SH-SY5Y (cell line): ENCODE measurements around the gene ZNF879.

Source experiments
- GATA2 ChIP-seq: IDR thresholded peaks from 2 replicates; pipeline ENCODE4 v1.6.1; 2011; ENCODE audit warnings: mild to moderate bottlenecking, low read depth, low read length
- GATA3 ChIP-seq: IDR thresholded peaks from 2 replicates; pipeline ENCODE4 v1.6.1; 2011; ENCODE audit warnings: low read depth, mild to moderate bottlenecking, low read length, moderate library complexity

DNA sequence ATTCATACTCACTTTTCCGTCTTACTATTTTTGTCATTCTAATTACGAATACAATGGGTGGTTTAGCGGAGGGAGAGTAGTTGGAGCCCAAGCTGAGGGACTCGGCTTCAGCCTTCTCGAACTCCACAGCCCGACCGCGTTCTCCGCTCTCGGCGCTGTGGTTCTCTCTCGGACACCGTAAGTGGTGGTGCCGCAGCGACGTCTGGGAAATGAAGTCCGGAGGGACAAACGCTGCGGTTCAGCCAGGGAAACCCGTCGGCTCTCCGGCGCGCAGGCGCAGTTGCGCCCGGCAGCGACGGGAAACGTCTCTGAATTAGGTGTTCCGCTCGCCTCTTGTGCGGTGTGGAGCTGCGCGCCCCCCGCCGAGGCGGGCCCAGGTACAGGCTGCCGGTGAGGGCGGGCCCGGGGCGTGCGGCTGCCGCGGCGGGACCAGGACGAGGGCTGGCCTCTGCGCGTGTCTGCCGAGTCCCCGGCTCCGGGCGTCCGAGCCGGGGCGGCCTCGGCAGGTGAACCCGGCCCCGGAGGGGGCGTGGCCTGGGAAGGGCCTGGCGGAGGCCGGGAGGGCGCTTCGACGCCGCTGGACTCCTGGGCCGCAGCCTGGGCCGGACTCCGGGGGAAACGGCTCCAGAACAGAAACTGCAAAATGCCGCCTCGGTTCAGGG lies at the start of gene ZNF879:
- TF ChIP-seq GATA2 (no peak), GATA3 (no peak)
